ENCODE data around the gene OBSL1.

DNA sequence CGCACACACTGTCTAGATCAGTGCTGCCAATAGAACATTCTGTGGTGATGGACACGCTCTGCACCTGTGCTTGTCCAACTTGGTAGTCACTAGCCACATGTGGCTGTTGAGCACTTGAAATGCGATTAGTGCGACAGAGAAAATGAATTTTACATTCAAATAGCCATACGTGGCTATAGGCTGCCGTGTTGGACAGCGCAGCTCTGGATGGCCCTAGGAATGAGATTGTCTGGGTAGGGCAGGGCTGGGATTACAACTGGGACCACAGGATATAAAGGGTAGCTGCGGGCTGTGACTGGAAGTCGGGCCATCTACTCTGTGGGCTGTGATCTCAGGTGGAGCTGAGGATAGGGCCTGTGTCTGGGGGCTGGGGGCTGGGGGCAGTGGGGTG lies 51.8 kb downstream of the OBSL1 start:
- TF ChIP-seq CTCF (conservative IDR thresholded peaks at IDR 0.05 in 1 of 2, IDR thresholded peaks at IDR 0.05 in 1 of 2; ENCODE audit: extremely low read depth in 1 of 2, insufficient read depth in 1 of 2, low read depth in 1 of 2, low read length in 2 of 2) (no peak), EZH2 (IDR thresholded peaks at IDR 0.05; ENCODE audit: borderline replicate concordance, low read length) (no peak)

Data from mammary epithelial cell (primary cell).